DMS53 treated with DMSO at 0.1 percent for 48 hours (cell line): ENCODE data around the gene TRABD2B.

Source experiments
- DNase-seq: peaks from one replicate; lab custom pipeline; 2025; ENCODE audit not compliant: unreplicated experiment; lab: John Stamatoyannopoulos, UW

Gene TRABD2B

GRCh38 chr1:47713333-47713953 is 283.7 kb downstream of the TRABD2B start:
- no peak for DNase-seq

GRCh38 chr1:47712596-47713299 is 284.4 kb downstream of the TRABD2B start:
- no peak for DNase-seq

DNA sequence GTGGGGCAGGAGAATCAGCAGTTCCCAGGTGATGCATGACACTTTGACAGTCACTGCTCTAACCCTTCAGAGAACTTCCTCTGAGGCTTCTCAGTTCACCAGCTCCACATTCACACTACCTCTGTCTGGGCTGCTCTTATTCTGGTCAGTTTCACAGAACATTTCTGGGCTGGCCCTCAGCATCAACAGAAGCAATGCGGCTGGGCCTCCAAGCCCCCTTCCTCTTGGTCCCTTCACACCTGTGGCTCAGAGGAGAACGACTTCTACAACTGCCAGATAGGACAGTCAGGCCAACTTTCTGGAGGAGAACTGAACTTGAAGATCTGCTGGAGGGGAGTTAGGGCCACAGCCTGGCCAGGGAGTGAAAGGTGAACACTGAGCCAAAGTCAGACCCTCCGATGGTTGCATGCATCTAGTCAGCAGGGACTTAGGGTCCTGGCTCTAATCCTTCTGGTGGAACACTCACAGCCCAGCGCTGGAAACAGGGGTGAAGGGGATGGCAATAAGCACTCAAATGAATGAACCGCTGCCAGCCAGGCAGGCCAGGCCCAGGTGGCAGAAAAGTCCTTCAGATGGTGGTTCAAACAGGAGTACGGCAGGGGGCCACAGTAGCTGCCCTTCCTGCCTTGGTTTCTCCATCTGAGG is 285.2 kb downstream of the TRABD2B start:
- no peak for DNase-seq

DNA sequence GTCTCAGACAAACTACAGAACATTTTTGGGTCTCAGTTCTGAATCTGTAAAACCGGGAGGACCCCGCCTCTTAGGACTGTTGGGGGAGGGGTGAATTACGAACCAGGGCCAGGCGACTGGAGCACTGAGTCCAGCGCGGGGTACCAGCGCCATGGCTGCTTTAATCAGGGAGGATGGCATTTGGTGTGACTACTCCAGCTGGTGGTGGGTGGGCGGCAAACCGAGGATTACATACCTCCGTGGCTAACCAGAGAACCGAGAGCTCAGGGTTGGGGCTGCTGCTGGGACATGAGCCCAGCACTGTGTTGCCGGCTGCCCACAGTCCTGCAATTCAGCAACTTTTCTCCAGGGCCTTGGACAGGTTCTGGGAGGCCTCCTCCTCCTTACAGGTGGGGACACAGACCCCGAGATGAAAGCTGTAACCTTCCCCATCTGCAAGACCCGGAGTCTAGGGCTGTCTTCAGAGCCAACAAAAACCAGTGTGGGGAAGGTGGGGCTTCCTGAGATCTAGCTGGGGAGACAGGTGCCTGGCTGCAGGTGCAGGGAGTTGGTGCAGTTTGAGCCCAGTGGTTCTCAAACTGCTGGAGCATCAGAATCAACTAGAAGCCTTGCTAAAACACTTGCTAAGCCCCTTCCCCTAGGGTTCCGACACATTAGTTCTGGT is 285.9 kb downstream of the TRABD2B start:
- no peak for DNase-seq
